ENCODE results near the gene TXNDC16.
"Not testable (repeated sequence)": the region's sequence is repeated elsewhere in the genome, so short reads cannot be mapped to it uniquely, and the experiment has no call there.

The TXNDC16 gene

GRCh38 chr14:52536269-52536668 is 16.0 kb downstream of the TXNDC16 start:
- DNase-seq: no peak

DNA sequence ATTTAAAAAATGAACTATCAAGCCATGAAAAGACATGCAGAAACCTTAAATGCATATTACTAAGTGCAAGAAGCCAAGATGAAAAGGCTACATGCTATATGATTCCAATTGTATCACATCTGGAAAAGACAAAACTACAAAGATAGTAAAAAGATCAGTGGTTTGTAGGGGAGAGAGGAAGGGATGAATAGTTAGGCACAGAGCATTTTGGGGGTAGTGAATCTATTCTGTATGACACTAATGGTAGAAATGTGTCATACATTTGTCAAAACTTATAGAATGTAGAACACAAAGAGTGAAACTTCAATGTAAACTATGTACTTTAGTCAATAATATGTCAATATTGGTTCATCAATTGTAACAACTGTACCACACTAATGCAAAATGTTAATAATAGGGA is 20.8 kb downstream of the TXNDC16 start:
- no peak for DNase-seq

- no peak for DNase-seq
Observed at GRCh38 chr14:52527052-52527451, 25.3 kb downstream of the TXNDC16 start.

GRCh38 chr14:52522581-52523345 is 29.5 kb downstream of the TXNDC16 start:
- DNase-seq: no peak

- no peak for DNase-seq
Observed at GRCh38 chr14:52522033-52522432, 30.3 kb downstream of the TXNDC16 start.

DNA sequence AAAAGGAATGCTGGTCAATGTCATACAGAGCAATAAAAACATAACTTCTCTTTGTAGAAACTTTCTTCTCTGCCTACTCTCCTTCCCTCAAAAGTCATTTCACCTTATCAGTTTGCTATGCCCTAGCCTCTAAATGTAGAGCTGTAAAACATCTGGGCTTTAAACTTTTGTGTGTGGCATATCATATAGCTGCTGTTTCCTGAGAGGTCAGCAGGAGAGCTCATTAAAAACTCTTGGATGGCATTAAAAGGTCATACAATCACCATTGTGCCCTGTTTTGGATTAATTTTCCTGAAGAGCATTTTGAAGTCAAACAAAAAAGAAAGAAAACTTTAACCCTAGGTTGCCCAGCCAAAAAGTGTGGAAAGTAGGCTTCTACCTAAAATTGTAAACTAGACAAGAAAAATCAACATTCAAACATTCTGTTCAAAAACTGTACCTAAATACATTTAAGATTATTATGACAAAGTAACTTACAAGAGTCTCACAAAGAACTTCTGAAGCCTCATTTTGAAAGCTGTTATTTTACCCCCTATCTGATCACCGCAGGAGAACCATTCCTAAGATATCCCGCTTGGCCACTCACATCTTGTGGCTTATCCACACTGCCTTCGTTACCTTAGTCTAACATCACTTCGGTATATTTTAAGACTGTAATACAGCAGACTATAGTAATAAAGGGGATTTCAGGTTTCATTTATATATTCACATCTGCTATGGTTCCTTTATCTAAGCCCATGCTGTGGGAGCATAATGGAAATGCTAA is 38.1 kb downstream of the TXNDC16 start:
- DNase-seq: no peak

DNA sequence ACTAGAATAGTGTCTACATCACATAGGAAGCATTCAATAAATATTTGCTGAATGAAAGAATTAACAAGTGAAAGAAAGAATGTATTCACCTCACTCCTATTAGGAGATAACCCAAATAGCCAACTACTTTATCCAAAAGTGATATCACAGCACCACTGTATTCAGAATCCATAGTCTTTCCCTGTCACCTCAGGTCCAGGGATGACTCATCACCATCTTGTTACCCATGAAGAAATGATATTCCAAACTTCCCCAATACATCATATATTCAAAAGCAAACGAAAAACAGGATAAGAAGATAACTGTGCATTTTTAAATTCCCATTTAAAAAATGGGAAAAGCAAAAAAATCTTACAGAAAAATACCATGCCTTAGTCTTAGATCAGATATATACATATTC is 39.1 kb downstream of the TXNDC16 start:
- DNase-seq: no peak

GRCh38 chr14:52494444-52494843 is 57.9 kb downstream of the TXNDC16 start:
- no peak for DNase-seq

DNA sequence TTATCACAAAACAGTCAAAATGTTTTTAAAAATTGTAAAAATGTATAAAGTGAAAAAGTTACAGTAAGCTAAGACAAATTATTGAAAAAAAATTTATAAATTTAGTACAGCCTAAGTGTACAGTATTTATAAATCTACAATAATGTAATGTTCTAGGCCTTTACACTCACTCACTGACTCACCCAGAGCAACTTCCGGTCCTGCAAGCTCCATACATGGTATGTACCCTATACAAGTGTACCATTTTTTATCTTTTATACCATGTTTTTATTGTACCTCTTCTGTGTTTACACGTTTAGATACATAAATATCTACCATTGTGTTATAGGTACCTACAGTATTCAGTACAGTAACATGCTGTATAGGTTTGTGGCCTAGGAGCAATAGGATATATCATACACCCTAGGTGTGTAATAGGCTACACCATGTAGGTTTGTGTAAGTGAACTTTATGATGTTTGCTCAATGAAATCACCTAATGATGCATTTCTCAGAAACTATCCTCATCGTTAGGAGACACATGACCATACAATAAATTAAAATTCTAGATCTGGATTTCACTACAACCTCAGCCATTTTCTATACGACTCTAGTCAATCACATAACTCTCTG is 66.8 kb downstream of the TXNDC16 start:
- DNase-seq: no peak

- DNase-seq: no peak
Observed at GRCh38 chr14:52481864-52482263, 70.4 kb downstream of the TXNDC16 start.

DNA sequence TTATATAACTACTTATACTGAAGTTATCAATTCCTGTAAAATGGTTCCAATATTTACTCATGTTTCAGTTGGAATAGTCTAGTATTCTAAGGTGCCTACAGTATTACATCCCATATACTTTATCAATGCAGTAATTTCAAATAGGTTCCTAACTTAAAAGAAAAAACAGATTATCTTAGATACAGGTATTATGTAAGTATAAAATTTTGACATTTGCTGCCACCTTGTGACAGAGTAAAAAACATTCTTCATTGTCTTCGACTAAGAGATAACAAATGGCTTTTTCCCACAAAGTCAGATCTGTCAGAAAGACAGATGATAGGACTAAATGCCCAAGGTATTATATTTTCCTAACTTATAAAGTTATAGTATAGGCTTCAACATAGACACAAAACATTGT is 78.7 kb downstream of the TXNDC16 start:
- no peak for DNase-seq

DNA sequence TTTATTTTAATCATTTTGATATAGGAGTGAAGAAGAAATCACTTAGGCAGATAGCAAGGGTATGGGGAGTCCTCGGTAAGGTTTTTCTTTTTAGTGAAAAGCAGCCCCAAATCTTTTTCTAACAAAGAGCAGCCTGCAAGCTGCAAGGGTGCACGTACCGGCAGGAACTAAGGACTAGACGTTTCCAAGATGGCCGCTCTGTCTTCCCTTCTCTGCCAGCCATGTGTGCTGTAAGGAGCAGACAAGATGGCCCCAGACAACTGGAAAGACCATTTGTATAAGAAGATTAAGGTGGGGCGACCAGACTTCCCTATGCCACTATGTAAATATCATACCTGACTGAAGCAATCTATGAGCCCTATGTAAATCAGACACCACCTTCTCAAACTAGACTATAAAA is 79.6 kb downstream of the TXNDC16 start:
- DNase-seq: no peak

DNA sequence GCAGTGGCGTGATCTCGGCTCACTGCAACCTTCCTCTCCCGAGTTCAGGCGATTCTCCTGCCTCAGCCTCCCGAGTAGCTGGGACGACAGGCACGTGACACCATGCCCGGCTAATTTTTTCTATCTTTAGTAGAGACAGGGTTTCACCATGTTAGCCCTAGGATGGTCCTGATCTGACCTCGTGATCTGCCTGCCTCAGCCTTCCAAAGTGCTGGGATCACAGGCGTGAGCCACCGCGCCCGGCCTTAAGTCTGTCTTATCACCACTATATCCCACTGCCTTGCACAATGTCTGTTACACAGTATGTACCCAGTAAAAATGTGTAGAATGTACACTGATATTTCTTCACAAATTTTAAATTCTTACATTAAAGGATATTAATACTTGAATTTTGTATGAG is 80.1 kb downstream of the TXNDC16 start:
- not testable (repeated sequence) for DNase-seq

GRCh38 chr14:52467515-52468266 is 84.6 kb downstream of the TXNDC16 start:
- no peak for DNase-seq

- no peak for DNase-seq
Observed at GRCh38 chr14:52464175-52464574, 88.1 kb downstream of the TXNDC16 start.

GRCh38 chr14:52463375-52463774 is 88.9 kb downstream of the TXNDC16 start:
- no peak for DNase-seq

DNA sequence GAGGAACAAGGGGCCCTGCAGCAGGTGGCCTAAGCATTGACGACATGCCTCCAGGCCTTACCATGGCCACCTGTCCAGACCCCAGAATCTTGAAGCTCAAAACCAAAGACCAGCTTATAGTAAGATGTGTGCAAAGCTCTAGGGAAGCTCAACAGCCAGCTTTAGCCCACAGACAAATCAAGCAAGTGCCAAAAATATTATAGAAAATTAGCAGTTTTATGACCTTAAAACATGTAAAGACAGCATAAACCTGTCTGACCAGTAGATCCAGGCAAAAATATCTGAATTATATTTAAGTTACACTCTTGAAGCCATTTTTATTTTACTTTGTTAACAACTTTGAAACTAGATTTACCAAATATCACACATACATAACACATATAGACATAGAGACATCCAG is 90.6 kb downstream of the TXNDC16 start:
- DNase-seq: no peak

DNA sequence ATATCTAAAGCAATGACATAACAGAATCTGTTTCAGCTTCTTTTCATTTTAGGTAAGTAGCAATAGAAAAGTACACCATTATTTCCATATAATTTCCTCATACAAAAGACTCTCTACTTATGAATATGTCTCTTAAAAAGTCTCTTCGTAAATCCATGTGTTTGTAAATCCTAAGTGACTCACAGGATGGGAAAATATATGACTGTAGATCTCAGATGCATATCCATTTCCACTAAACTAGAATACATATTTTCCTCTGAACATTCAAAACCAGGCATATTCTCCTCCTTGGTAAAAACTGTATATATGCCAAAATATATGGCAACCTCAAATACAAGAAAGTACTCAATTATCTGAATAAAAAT is 93.6 kb downstream of the TXNDC16 start:
- DNase-seq: no peak

GRCh38 chr14:52457411-52457810 is 94.9 kb downstream of the TXNDC16 start:
- DNase-seq: no peak

- no peak for DNase-seq
Observed at GRCh38 chr14:52455291-52456088, 96.8 kb downstream of the TXNDC16 start.

DNA sequence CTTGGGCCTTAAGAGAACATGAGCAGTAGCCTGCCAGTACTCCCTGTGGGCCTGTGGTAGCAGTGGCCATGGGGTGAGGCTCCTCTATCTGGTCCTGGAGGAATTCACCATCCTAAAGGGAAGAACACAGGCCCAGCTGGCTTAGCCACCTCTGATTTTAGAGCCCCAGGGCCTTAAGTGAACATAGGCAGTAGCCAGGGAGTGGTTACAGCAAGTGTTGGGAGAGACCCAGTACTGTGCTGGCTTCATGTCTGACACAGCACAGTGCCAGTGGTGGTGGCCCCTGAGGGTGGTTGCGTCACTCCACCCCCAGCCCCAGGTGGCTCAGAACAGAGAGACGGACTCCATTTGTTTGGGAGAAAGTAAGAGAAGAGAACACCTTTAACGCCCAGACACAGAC is 105.1 kb downstream of the TXNDC16 start:
- no peak for DNase-seq

DNA sequence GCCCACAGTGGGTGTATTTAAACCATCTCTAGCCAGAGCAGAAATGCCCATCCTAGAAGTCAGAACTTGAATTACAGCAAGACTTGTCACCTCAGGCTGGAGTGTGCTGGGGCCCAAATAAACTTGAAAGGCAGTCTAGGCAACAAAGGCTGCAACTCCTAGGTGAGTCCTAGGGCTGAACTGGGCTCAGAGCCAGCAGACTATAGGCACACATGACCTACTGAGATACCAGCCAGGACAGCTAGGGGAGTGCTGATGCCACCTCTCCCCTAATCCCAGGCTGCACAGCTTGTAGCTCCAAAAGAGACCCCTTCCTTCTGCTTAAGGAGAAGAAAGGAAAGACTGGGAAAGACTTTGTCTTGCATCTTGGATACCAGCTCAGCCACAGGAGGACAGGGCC is 106.0 kb downstream of the TXNDC16 start:
- no peak for DNase-seq

DNA sequence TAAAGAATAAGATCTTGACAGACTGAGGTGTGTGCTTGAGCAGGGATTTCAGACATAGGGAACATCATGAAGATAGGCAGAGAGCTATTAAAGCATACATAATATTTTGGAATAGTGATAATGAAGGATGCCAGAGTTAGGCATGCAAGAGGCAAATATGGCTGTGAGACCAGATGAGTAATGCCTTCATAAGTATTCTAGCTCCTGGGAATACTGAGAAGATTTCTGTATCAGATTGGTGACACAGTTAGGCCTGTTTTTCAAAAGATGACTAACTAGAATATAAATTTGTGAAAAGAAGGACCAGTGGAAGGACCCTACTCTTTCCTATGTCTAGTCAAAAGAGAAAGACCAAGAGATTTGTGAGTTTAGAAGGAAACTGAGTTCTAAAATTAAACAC is 108.8 kb downstream of the TXNDC16 start:
- DNase-seq: no peak

Data from activated T-cell treated with anti-CD3 and anti-CD28 coated beads, Interleukin-2, amount 50 U/mL, for 1 hour (primary cell).